Anterior cingulate cortex (tissue), 58 donors: ENCODE measurements around the gene TEX22.

ENCODE experiments used
- DNase-seq, 58 donors: peaks; one replicate each; lab custom pipeline; 2025; lab: John Stamatoyannopoulos, UW

Gene TEX22

GRCh38 chr14:105433161-105433605 is 34.8 kb downstream of the TEX22 start:
- DNase-seq = no peak

- no peak for DNase-seq
Measured at GRCh38 chr14:105436402-105436801, 38.1 kb downstream of the TEX22 start.

GRCh38 chr14:105436891-105437722 is 38.8 kb downstream of the TEX22 start:
- DNase-seq = no peak

- DNase-seq = no peak
Measured at GRCh38 chr14:105437723-105438500, 39.6 kb downstream of the TEX22 start.

GRCh38 chr14:105439179-105439578 is 40.8 kb downstream of the TEX22 start:
- no peak for DNase-seq

GRCh38 chr14:105439710-105440553 is 41.6 kb downstream of the TEX22 start:
- DNase-seq = peak in 12 of 58 donors; percentile 5 to 57 (median 31)

- DNase-seq = no peak
Measured at GRCh38 chr14:105440554-105440900, 42.2 kb downstream of the TEX22 start.

GRCh38 chr14:105440992-105441391 is 42.7 kb downstream of the TEX22 start:
- DNase-seq = no peak

- no peak for DNase-seq
Measured at GRCh38 chr14:105442125-105442524, 43.8 kb downstream of the TEX22 start.

- DNase-seq = no peak
Measured at GRCh38 chr14:105442834-105443233, 44.5 kb downstream of the TEX22 start.

GRCh38 chr14:105444859-105445258 is 46.5 kb downstream of the TEX22 start:
- no peak for DNase-seq

- DNase-seq = no peak
Measured at GRCh38 chr14:105445290-105445689, 47.0 kb downstream of the TEX22 start.

- no peak for DNase-seq
Measured at GRCh38 chr14:105445901-105446845, 47.8 kb downstream of the TEX22 start.

GRCh38 chr14:105446971-105447370 is 48.6 kb downstream of the TEX22 start:
- DNase-seq = no peak

GRCh38 chr14:105447651-105448640 is 49.6 kb downstream of the TEX22 start:
- DNase-seq = no peak

- DNase-seq = peak in 47 of 58 donors; percentile 19 to 75 (median 48)
Measured at GRCh38 chr14:105448706-105449111, 50.4 kb downstream of the TEX22 start.

GRCh38 chr14:105449276-105450122 is 51.2 kb downstream of the TEX22 start:
- DNase-seq = no peak
